Gastroesophageal sphincter (tissue), 3 donors: Measurements from ENCODE around the gene METTL21C.

Source experiments
- EP300 ChIP-seq: sonication (generic); formaldehyde crosslinking; IDR thresholded peaks from one replicate; pipeline ENCODE4 v1.6.1; 2017; ENCODE audit warnings: antibody characterized with exemption, mild to moderate bottlenecking
- POLR2A ChIP-seq, 2 donors: fragments of 450-650 bp; IDR thresholded peaks; one replicate each; pipeline ENCODE4 v1.6.1; 2017; ENCODE audit warnings: antibody characterized with exemption in 2 of 2, mild to moderate bottlenecking in 2 of 2, moderate library complexity in 1 of 2
- POLR2AphosphoS5 ChIP-seq: sonication (generic); formaldehyde crosslinking; IDR thresholded peaks from one replicate; pipeline ENCODE4 v1.6.1; 2017; ENCODE audit warnings: antibody characterized with exemption
- TF ChIP-seq, protein P1 (sequence below), 4 experiments: fragments of 200-600 bp in 2 of 4; fragments of 450-650 bp in 2 of 4; sonication (generic) in 1 of 4; IDR thresholded peaks; one replicate each; pipeline ENCODE4 v1.5.1; 2017 to 2019; ENCODE audit warnings: antibody characterized with exemption in 4 of 4, mild to moderate bottlenecking in 2 of 4, moderate library complexity in 2 of 4

DNA sequence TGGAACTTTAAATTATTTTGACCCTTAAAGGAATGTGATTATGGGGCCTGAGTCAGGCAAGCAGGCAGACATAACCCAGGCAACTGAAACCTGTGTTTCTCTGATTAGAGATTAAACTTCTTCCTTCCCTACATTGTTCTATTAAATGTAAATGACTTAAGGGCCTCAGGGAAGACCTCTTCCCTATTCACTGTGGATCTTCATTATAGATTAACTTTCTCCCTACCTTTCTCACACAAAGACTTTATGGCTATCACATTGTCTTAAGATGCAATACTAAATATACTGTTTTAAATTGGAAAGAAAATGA is 8.8 kb upstream of the METTL21C start:
- TF ChIP-seq POLR2A (IDR thresholded peaks at IDR 0.05): no peak
- TF ChIP-seq, protein P1, sequence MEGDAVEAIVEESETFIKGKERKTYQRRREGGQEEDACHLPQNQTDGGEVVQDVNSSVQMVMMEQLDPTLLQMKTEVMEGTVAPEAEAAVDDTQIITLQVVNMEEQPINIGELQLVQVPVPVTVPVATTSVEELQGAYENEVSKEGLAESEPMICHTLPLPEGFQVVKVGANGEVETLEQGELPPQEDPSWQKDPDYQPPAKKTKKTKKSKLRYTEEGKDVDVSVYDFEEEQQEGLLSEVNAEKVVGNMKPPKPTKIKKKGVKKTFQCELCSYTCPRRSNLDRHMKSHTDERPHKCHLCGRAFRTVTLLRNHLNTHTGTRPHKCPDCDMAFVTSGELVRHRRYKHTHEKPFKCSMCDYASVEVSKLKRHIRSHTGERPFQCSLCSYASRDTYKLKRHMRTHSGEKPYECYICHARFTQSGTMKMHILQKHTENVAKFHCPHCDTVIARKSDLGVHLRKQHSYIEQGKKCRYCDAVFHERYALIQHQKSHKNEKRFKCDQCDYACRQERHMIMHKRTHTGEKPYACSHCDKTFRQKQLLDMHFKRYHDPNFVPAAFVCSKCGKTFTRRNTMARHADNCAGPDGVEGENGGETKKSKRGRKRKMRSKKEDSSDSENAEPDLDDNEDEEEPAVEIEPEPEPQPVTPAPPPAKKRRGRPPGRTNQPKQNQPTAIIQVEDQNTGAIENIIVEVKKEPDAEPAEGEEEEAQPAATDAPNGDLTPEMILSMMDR (IDR thresholded peaks at IDR 0.05): no peak
- no peak for TF ChIP-seq POLR2AphosphoS5
- no peak for TF ChIP-seq EP300
